GM18508 (cell line): ENCODE data around the gene FAM110A.
"Not testable (repeated sequence)": the region's sequence is repeated elsewhere in the genome, so short reads cannot be mapped to it uniquely, and the experiment has no call there.

Experiments used
- ATAC-seq: cut with Tn5 transposase; IDR thresholded peaks from one replicate; pipeline ENCODE4 v1.9.1; 2021; ENCODE audit warnings: moderate number of reproducible peaks; ENCODE audit not compliant: insufficient read depth, unreplicated experiment

Gene FAM110A

DNA sequence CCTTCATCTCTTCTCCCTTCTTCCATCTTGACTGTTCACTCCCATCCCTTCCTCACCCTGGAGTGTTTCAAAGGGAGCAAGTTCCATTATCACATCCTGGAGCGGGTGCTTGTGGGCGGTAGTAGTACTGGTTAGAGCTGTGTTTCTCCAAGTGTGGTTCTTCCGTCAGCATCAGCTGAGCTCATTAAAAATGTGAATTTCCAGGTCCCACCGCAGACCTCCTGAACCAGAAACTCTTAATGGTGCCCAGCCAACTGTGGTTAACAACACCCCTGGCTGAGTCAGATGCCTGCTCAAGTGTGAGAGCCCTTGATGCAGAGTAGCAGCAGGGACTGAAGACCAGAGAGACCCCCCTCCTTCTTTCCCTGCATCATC is 58.2 kb downstream of the FAM110A start:
- no peak for ATAC-seq

DNA sequence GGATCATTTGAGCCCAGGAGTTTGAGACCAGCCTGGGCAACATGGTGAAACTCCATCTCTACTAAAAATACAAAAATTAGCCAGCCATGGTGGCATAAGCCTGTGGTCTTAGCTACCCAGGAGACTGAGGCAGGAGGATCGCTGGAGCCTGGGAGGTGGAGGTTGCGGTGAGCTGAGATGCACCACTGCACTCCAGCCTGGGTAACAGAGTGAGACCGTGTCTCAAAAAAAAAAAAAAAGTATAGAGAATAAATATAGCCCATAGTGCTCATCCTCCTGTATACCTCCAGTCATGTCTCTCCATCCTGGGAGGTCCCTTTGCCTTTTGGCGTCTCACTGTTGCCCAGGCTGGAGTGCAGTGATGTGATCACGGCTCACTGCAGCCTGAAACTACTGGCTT is 58.9 kb downstream of the FAM110A start:
- not testable (repeated sequence) for ATAC-seq
